Activated T-cell treated with anti-CD3 and anti-CD28 coated beads, Interleukin-2, amount 50 U/mL, for 4 hours (primary cell): ENCODE data around the gene KDM1A. TPM values are rescaled to one million over a fixed set of nuclear protein-coding genes. Genes with fewer than 3 reads are reported as not detected.
A peak's percentile ranks its signal among the peaks of the same experiment; 100 is the strongest.

Source experiments
- ATAC-seq, 2 donors: fragments of 200-7000 bp; cut with Tn5 transposase; one replicate each; pipeline ENCODE4 v1.10.0; 2021
- DNase-seq: peaks from one replicate; pipeline ENCODE4 v3.0.0-alpha.2; 2020
- H3K27me3 Mint-ChIP-seq: one replicate; pipeline ENCODE4 v1.8.0; 2021; ENCODE audit warnings: low read depth, mixed read lengths
- H3K36me3 Mint-ChIP-seq: one replicate; pipeline ENCODE4 v1.8.0; 2022; ENCODE audit warnings: mixed read lengths; ENCODE audit not compliant: insufficient read depth
- H3K4me1 Mint-ChIP-seq: one replicate; pipeline ENCODE4 v1.8.0; 2021; ENCODE audit warnings: low read depth, mixed read lengths
- H3K4me3 Mint-ChIP-seq: one replicate; pipeline ENCODE4 v1.8.0; 2021; ENCODE audit warnings: mild to moderate bottlenecking, moderate library complexity, mixed read lengths
- H3K9me3 Mint-ChIP-seq: one replicate; pipeline ENCODE4 v1.8.0; 2021; ENCODE audit warnings: mixed read lengths
- total RNA-seq, 3 donors: library from RNA; stranded (reverse); gene quantifications; one replicate each; pipeline ENCODE4 v1.2.1, GENCODE V29; 2021

KDM1A gene
- total RNA-seq, 3 donors from 2014 or later, result 69.6 to 90.9 (median 81.2) TPM

DNA sequence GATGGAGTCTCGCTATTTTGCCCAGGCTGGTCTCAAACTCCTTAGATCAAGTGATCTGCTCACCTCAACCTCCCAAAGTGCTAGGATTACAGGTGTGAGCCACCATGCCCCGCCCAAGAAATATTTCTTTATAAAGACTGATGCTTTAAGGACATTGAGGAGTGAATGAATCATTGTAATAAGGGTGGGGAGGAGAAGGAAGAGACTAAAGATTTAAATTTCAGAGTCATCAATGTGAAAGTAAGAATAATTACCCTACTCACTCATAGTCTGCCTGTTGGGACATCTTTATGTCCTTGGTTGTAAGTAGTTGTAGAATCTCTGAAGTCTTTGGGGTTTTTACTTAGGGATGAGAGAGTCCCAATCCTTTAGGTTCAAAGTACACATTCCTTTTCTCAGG, 7.3 kb downstream of the KDM1A start:
- DNase-seq, result no peak
- Mint-ChIP-seq H3K36me3 (peaks cover 9% of the 10 kb centered on the region), H3K4me1 (peaks cover 48% of the 10 kb centered on the region), H3K9me3 (peaks cover 6% of the 10 kb centered on the region), H3K4me3 (no peak overlapping the region), H3K27me3 (no peaks in the 10 kb centered on the region)
- peak in 1 of 2 donors; percentile 46 for ATAC-seq

DNA sequence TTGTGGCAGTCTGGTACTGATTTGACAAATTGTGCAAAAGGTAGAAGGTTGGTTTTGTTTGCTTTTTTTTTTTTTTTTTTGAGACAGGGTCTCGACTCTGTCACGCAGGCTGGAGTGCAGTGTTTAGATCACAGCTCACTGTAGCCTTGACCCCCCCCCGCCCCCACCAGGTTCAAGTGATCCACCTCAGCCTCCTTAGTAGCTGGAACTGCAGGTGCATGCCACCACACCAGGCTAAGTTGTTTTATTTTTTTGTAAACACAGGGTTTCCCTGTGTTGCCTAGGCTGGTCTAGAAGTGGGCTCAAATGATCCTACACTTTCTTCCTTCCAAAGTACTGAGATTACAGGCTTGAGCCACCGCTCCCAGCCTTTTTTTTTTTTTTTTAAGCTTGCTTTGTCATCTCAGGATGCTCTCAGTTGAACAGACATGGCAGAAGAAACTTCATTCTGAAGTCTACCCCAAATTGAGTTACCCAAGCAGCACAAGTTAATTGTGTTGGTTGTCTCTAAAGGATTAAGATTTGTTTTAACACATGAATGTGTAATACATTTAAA, 8.2 kb downstream of the KDM1A start:
- Mint-ChIP-seq H3K4me1 (peaks cover 51% of the 10 kb centered on the region), H3K36me3 (peaks cover 14% of the 10 kb centered on the region), H3K27me3 (no peaks in the 10 kb centered on the region), H3K4me3 (no peak overlapping the region), H3K9me3 (peaks cover 6% of the 10 kb centered on the region)
- ATAC-seq (no peak), DNase-seq (no peak)

DNA sequence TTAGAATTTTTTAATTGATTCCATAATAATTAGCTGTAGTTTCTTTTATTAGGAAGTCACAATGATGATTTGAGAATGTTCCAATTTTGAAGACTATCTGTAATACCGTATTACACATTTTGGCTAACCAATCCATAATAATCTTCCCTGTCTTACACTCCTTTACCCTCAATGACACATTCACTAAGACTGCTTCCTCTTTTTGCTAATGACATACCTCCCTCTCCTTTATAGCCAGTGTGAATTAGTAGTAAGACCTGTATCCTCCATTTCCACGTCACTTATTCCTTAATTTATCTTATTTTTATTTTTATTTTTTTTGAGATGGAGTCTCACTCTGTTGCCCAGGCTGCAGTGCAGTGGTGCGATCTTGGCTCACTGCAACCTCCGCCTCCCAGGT, 10.1 kb downstream of the KDM1A start:
- H3K9me3 Mint-ChIP-seq, result no peaks in the 10 kb centered on the region
- peaks cover 49% of the 10 kb centered on the region for H3K4me1 Mint-ChIP-seq
- peaks cover 14% of the 10 kb centered on the region for H3K36me3 Mint-ChIP-seq

DNA sequence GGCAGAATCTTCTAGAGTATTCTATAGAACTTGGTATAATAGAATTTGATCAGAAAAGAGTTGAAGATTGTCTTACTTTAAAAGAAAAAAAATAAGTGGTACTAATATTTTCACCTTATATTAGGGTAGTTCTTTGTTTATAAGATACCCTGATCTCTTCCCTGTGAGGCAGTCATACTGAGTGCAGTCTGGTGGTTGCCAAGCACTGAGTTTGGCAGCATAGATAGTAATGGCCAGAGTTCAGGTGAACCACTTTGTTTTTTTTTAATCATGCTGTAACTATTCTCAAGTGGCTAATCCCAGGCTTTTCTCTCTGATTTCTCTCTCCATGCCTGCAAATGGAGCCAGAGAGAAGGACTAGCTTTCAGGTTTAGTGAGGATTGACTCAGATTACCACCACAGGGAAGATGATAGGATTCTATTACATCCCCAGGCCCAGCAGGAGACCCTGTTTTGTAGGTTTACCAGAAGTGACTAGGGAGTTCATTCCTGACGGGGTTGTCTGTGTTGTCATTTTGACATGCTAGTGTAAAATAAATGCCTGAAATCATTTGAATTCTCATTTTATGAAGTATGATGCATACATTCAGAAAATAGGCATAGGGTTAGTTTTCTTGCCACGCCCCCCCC, 16.7 kb downstream of the KDM1A start:
- Mint-ChIP-seq H3K4me1 (peaks cover 28% of the 10 kb centered on the region), H3K27me3 (no peaks in the 10 kb centered on the region), H3K4me3 (no peak overlapping the region), H3K36me3 (peaks cover 25% of the 10 kb centered on the region), H3K9me3 (no peaks in the 10 kb centered on the region)
- ATAC-seq (no peak), DNase-seq (no peak)

More for the DNA sequence above, 10.1 kb downstream of the KDM1A start:
- ATAC-seq, result no peak
- H3K27me3 Mint-ChIP-seq, result no peaks in the 10 kb centered on the region
- DNase-seq, result no peak
- H3K4me3 Mint-ChIP-seq, result no peak overlapping the region

DNA sequence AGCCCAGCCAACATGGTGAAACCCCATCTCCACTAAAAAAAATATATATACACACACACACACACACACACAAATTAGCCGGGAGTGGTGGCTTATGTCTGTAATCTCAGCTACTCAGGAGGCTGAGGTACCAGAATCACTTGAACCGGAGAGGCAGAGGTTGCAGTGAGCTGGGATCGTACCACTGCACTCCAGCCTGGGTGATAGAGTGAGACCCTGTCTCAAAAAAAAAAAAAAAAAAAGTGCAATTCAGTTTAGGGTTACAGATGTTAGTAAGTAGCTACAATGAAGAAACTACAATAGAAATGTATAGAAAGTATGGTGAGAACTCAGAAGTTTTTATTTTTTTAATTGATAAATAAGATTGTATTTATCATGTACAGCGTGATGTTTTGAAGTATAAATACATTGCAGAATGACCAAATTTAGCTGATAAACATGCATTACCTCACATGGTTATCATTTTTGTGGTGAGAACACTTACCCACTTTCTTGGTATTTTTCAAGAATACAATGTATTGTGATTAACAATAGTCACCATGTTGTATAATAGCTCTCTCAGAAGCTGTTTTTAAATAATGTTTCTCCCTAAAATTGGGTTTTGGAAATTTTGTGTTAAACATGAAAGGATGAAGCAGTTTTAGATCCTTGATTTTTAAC, 17.9 kb downstream of the KDM1A start:
- Mint-ChIP-seq H3K4me3 (no peak overlapping the region), H3K27me3 (no peaks in the 10 kb centered on the region), H3K36me3 (peaks cover 20% of the 10 kb centered on the region), H3K4me1 (peaks cover 23% of the 10 kb centered on the region), H3K9me3 (no peaks in the 10 kb centered on the region)
- DNase-seq, result no peak
- ATAC-seq, result no peak

DNA sequence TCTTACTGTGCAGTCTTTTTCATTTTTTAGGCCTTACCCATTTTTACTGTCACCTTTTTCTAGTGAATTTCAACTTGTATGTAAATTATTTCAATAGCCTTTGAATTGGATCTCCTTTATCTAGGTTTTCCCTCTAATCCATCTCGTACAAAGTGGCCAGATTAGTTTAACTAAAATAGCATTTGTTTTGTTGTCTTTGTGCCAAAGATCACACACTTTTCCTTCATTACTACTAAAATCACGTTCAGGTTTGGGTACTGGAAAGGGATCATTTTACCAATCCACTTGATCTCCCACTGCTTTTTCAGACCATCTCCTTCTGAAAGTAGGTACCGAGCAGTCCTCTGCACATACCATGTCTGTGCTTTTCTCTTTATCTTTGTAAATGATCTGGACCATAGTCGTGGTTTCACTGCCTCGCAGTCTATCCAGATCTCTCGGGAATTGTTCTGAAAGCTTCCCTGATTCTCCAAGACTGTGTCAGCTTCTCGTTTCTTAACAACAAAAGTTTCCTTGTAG, 20.1 kb downstream of the KDM1A start:
- DNase-seq (no peak), ATAC-seq (no peak)
- H3K4me1 Mint-ChIP-seq, result peaks cover 18% of the 10 kb centered on the region
- H3K27me3 Mint-ChIP-seq, result no peaks in the 10 kb centered on the region
- peaks cover 14% of the 10 kb centered on the region for H3K36me3 Mint-ChIP-seq
- no peaks in the 10 kb centered on the region for H3K9me3 Mint-ChIP-seq
- H3K4me3 Mint-ChIP-seq, result no peak overlapping the region

DNA sequence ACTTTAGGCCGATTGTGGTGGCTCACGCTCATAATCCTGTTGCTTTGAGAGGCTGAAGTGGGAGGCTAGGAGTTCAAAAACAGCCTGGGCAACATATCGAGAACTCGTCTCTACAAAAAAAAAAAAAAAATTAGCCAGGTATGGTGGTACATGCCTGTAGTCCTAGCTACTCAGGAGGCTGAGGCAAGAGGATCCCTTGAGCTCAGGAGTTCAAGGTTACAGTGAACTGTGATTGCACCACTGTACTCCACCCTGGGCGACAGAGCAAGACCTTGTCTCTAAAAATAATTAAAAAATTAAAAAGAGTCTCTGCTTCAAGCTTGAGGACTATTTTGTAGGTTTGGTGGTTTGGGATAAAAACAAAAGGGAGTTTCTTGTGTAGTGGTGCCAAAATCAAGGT, 21.2 kb downstream of the KDM1A start:
- Mint-ChIP-seq H3K36me3 (peaks cover 16% of the 10 kb centered on the region), H3K9me3 (no peaks in the 10 kb centered on the region), H3K27me3 (no peaks in the 10 kb centered on the region), H3K4me1 (peaks cover 17% of the 10 kb centered on the region), H3K4me3 (no peak overlapping the region)
- ATAC-seq (no peak), DNase-seq (no peak)

DNA sequence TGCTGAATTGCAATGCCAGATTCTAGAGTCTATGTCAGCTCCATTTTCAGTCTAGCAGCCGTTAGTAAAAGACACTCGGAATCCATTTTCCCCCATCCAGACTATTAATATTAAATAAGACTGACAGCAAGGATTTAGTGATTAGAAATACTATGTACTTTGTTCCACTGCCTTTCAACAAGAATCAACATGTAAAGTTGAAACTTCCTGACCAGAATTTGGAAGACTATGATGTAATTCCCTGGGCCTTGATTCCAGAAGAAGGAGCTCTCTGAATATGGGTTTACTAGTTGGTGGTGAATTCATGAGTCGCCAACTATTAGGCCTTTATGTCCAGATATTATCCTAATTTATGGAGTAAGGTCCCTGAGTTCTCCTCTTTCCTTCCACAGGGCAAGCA, 24.8 kb downstream of the KDM1A start:
- DNase-seq (no peak), ATAC-seq (no peak)
- Mint-ChIP-seq H3K4me3 (no peak overlapping the region), H3K4me1 (peaks cover 21% of the 10 kb centered on the region), H3K27me3 (no peaks in the 10 kb centered on the region), H3K9me3 (no peaks in the 10 kb centered on the region), H3K36me3 (peaks cover 20% of the 10 kb centered on the region)

DNA sequence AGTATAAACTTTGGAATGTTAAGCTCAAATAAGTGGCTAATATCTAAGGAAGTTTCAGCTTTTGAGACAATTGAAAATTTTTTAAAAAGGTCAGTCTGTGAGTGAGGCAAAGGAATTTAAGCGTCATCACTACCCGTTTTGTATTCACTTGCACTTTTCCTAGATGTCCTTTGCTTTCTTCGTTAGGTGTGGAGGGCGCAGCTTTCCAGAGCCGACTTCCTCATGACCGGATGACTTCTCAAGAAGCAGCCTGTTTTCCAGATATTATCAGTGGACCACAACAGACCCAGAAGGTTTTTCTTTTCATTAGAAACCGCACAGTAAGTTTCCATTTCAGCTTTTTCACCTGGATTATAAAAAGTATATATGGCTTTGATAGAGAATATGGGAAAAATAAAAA, 30.9 kb downstream of the KDM1A start:
- no peaks in the 10 kb centered on the region for H3K9me3 Mint-ChIP-seq
- peaks cover 10% of the 10 kb centered on the region for H3K4me1 Mint-ChIP-seq
- H3K4me3 Mint-ChIP-seq, result no peak overlapping the region
- peaks cover 20% of the 10 kb centered on the region for H3K36me3 Mint-ChIP-seq
- ATAC-seq (no peak), DNase-seq (no peak)
- H3K27me3 Mint-ChIP-seq, result no peaks in the 10 kb centered on the region

DNA sequence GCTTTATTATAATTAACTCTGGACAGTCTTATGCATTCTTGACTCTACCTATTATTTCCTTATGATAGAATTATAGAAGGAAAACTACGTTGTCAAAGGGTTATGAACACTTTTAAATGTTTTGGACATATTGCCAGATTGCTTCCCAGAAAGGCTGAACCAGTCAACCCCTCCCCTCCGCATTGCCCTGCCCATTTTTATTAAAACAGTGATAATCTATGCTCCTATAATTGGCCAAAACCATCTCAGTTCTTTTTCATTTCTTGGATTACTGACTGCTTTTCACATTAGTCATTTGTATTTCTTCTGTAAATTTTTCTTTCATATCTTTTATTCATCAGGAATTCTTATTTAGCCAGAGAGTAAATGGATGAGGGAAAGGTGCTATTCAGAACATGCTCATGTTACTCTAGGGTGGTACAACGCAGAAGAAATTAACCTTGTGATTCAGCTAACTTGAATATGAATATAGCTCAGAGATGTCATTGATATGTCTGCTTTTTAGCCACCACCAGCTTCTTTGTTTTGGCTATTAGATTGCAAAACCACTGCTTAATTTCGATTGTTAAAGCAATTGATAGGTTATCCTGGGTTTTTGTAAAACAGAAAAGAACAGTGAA, 32.1 kb downstream of the KDM1A start:
- Mint-ChIP-seq H3K9me3 (no peaks in the 10 kb centered on the region), H3K4me3 (no peak overlapping the region), H3K4me1 (peaks cover 2% of the 10 kb centered on the region), H3K27me3 (no peaks in the 10 kb centered on the region), H3K36me3 (peaks cover 17% of the 10 kb centered on the region)
- no peak for DNase-seq
- ATAC-seq, result no peak

DNA sequence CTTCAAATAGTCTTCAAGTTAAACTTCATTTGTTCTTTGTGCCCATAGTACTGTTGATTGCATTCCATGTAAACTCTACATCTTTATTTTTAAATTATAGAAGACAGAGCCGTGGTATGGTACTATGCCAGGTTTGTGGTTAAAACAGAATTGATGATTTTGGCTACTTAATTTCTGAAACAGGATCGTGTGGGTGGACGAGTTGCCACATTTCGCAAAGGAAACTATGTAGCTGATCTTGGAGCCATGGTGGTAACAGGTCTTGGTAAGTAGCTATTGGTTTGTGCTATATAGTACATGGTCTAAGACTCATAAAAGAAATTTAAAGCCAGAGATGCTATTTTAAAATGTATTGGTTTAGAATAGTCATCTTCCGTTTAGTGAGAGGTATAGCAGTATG, 38.0 kb downstream of the KDM1A start:
- Mint-ChIP-seq H3K36me3 (peaks cover 45% of the 10 kb centered on the region), H3K9me3 (no peaks in the 10 kb centered on the region), H3K4me3 (no peak overlapping the region), H3K4me1 (no peaks in the 10 kb centered on the region), H3K27me3 (no peaks in the 10 kb centered on the region)
- no peak for DNase-seq
- no peak for ATAC-seq

DNA sequence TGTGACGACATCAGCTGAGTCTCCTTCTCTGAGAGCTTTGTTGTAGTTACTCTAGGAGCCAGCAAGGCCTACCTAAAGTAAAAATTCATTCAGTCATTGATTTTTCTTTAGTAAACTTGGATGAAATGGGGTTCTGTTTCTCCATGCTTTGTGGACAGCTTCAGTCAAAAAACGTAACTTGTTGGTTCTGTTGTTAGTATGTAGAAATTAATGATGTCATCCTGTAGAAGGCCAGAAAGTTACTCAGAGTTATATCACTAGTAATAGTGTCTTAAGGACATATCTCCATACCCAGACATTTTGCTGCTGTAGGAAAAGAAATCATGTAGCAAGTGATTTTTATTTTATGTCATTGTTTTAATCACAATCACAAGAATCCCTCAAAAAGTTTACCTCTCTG, 43.0 kb downstream of the KDM1A start:
- Mint-ChIP-seq H3K36me3 (peaks cover 53% of the 10 kb centered on the region), H3K4me3 (no peak overlapping the region), H3K4me1 (peaks cover 2% of the 10 kb centered on the region), H3K9me3 (no peaks in the 10 kb centered on the region), H3K27me3 (no peaks in the 10 kb centered on the region)
- no peak for DNase-seq
- ATAC-seq, result no peak

DNA sequence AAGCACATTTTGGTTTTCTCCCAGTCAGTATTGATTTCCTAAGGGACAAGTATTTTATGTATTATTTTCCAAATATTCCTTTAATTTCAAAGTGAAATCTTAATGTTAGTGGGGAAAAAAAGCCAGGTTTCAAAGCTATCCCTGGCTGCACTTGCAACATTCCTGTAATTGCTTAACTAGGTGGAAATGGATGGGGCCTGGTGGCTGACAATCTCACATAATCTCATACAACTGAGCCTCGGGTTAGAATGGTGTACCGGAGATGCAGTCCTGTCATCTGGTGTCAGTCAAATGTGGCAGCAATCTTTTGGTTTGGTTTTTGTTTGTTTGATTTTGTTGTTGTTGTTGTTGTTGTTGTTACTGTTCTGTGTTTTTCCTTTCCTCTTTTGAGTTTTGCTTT, 46.1 kb downstream of the KDM1A start:
- H3K9me3 Mint-ChIP-seq, result no peaks in the 10 kb centered on the region
- DNase-seq (no peak), ATAC-seq (no peak)
- peaks cover 53% of the 10 kb centered on the region for H3K36me3 Mint-ChIP-seq
- H3K4me1 Mint-ChIP-seq, result peaks cover 3% of the 10 kb centered on the region
- H3K27me3 Mint-ChIP-seq, result no peaks in the 10 kb centered on the region
- no peak overlapping the region for H3K4me3 Mint-ChIP-seq

DNA sequence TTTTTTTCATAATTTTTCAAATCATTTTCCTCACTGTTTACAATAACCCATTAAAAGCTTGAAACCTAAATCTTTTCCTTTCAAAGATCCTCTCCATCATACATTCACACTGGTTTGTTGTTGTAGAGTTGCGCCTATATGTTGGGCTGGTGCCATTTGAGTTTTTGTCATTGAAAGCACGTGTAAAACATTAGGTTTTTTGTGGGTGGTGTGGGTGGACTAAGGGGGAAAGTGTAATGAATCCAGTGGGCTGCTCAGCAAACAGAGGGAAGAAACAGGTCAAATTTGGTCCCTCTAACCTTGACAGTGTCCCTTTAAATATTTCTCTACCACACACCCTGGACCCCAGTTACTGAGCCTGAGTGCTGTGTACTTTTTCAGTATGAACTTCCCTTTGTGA, 46.8 kb downstream of the KDM1A start:
- Mint-ChIP-seq H3K4me3 (no peak overlapping the region), H3K4me1 (peaks cover 3% of the 10 kb centered on the region), H3K9me3 (no peaks in the 10 kb centered on the region), H3K36me3 (peaks cover 52% of the 10 kb centered on the region), H3K27me3 (no peaks in the 10 kb centered on the region)
- ATAC-seq, result no peak
- no peak for DNase-seq

DNA sequence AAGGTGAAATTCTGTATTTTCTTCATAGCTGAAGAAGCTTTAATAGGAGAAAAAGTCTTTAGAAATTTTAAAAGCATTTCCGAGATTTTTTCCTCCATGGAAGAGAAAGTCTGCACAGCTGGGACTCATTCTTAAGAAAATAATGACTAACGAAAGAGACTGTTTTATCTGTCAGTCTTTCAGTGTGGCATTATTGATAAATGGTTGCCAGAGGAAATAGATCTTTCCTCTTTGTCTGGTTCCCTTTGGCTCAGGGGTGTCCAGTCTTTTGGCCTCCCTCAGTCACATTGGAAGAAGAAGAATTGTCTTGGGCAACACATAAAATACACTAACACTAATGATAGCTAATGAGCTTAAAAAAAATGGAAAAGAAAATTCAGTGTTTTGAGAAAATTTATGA, 49.9 kb downstream of the KDM1A start:
- ATAC-seq (no peak), DNase-seq (no peak)
- Mint-ChIP-seq H3K4me1 (peaks cover 3% of the 10 kb centered on the region), H3K9me3 (no peaks in the 10 kb centered on the region), H3K4me3 (no peak overlapping the region), H3K27me3 (no peaks in the 10 kb centered on the region), H3K36me3 (peaks cover 55% of the 10 kb centered on the region)
